ENCODE results near the gene CFAP61.

CFAP61 gene

DNA sequence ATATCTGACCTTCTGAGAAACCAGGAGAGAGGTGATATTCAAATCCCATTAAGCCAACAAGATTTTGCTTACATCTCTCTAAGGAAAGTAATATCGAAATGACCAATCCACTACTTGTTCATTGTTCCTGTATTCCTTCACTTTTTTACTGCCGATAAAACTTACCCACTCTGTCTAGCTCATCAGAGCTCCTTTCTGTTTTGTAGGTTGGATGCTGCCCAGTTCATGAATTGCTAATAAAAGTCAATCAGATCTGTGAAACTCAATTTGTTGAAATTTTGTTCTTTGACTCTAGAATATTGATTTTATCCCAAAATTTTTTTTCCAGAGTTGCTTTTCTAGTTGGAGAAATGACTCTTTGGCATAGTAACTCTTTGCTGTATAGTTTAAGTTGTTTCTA lies 166.7 kb downstream of the CFAP61 start:
- no peaks in the 10 kb centered on the region for H3K36me3 ChIP-seq (replicated peaks)
- no peak overlapping the region for H3K27ac ChIP-seq
- in situ Hi-C loops (cut with HindIII; ENCODE audit: low pct_ligation_motif_present, low sequenced_read_pairs) = no loop called here
- DNase-seq = no peak
- H3K27me3 ChIP-seq (replicated peaks) = no peaks in the 10 kb centered on the region
- TF ChIP-seq, protein P1, sequence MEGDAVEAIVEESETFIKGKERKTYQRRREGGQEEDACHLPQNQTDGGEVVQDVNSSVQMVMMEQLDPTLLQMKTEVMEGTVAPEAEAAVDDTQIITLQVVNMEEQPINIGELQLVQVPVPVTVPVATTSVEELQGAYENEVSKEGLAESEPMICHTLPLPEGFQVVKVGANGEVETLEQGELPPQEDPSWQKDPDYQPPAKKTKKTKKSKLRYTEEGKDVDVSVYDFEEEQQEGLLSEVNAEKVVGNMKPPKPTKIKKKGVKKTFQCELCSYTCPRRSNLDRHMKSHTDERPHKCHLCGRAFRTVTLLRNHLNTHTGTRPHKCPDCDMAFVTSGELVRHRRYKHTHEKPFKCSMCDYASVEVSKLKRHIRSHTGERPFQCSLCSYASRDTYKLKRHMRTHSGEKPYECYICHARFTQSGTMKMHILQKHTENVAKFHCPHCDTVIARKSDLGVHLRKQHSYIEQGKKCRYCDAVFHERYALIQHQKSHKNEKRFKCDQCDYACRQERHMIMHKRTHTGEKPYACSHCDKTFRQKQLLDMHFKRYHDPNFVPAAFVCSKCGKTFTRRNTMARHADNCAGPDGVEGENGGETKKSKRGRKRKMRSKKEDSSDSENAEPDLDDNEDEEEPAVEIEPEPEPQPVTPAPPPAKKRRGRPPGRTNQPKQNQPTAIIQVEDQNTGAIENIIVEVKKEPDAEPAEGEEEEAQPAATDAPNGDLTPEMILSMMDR (IDR thresholded peaks at IDR 0.05; ENCODE audit: low read depth, low read length, missing control alignments) = no peak
- no peak overlapping the region for H3K4me3 ChIP-seq (ENCODE audit: low read depth, low read length)

DNA sequence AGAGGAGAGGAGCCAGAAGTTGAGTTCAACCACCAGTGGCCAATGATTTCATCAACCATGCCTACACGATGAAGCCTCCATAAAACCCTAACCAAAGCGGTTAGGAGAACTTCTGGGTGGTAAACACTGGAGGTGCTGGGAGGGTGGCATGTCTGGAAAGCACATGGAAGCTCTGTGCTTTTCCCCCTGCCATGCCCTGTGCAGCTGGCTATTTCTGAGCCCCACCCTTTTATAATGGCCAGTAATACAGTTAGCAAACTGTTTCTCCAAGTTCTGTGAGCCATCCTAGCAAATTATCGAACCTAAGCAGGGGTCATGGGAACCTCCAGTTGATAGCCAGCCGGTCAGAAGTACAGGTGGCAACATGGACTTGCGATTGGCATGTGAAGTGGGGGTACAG lies 167.8 kb downstream of the CFAP61 start:
- no peaks in the 10 kb centered on the region for H3K27me3 ChIP-seq (replicated peaks)
- in situ Hi-C loops (cut with HindIII; ENCODE audit: low pct_ligation_motif_present, low sequenced_read_pairs) = no loop called here
- no peak overlapping the region for H3K27ac ChIP-seq
- TF ChIP-seq, protein P1 (IDR thresholded peaks at IDR 0.05; ENCODE audit: low read depth, low read length, missing control alignments) = no peak
- DNase-seq = no peak
- no peaks in the 10 kb centered on the region for H3K36me3 ChIP-seq (replicated peaks)
- no peak overlapping the region for H3K4me3 ChIP-seq (ENCODE audit: low read depth, low read length)

DNA sequence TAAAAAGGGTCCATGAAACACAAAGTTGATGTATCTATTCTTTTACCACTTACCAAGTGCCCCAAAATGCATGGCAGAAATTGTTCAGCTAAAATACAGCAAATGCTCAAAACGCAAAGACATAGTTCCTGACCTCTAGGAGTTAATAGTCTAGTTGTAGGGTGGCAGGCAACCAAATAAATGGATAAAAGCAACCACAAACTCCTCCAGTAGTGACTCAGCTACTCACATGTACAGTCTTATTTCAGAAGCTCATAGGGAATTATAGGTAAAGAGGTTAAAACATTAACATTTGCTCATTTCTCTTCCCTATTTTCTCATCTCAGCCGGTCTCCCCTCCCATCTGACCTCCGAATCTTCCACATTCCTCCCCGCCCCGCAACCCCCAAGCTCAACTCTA lies 171.6 kb downstream of the CFAP61 start:
- TF ChIP-seq, protein P1 (IDR thresholded peaks at IDR 0.05; ENCODE audit: low read depth, low read length, missing control alignments) = no peak
- in situ Hi-C loops (cut with HindIII; ENCODE audit: low pct_ligation_motif_present, low sequenced_read_pairs) = no loop called here
- Histone ChIP-seq H3K27me3 (replicated peaks) (no peaks in the 10 kb centered on the region), H3K4me3 (ENCODE audit: low read depth, low read length) (no peak overlapping the region), H3K36me3 (replicated peaks) (no peaks in the 10 kb centered on the region), H3K27ac (no peak overlapping the region)
- no peak for DNase-seq

GRCh38 chr20:20224806-20225205 lies 172.5 kb downstream of the CFAP61 start:
- no peaks in the 10 kb centered on the region for H3K27me3 ChIP-seq (replicated peaks)
- TF ChIP-seq, protein P1 (IDR thresholded peaks at IDR 0.05; ENCODE audit: low read depth, low read length, missing control alignments) = no peak
- no peak for DNase-seq
- H3K36me3 ChIP-seq (replicated peaks) = no peaks in the 10 kb centered on the region
- in situ Hi-C loops (cut with HindIII; ENCODE audit: low pct_ligation_motif_present, low sequenced_read_pairs) = no loop called here
- no peak overlapping the region for H3K27ac ChIP-seq
- H3K4me3 ChIP-seq (ENCODE audit: low read depth, low read length) = no peak overlapping the region

GRCh38 chr20:20225325-20226043 lies 173.2 kb downstream of the CFAP61 start:
- Histone ChIP-seq H3K4me3 (ENCODE audit: low read depth, low read length) (no peak overlapping the region), H3K36me3 (replicated peaks) (no peaks in the 10 kb centered on the region), H3K27me3 (replicated peaks) (no peaks in the 10 kb centered on the region), H3K27ac (no peak overlapping the region)
- in situ Hi-C loops (cut with HindIII; ENCODE audit: low pct_ligation_motif_present, low sequenced_read_pairs) = no loop called here
- TF ChIP-seq, protein P1 (IDR thresholded peaks at IDR 0.05; ENCODE audit: low read depth, low read length, missing control alignments) = no peak
- no peak for DNase-seq

GRCh38 chr20:20226554-20226953 lies 174.2 kb downstream of the CFAP61 start:
- no peaks in the 10 kb centered on the region for H3K27me3 ChIP-seq (replicated peaks)
- TF ChIP-seq, protein P1 (IDR thresholded peaks at IDR 0.05; ENCODE audit: low read depth, low read length, missing control alignments) = no peak
- in situ Hi-C loops (cut with HindIII; ENCODE audit: low pct_ligation_motif_present, low sequenced_read_pairs) = no loop called here

More at GRCh38 chr20:20226554-20226953, 174.2 kb downstream of the CFAP61 start:
- no peak overlapping the region for H3K27ac ChIP-seq
- H3K36me3 ChIP-seq (replicated peaks) = no peaks in the 10 kb centered on the region
- no peak for DNase-seq
- H3K4me3 ChIP-seq (ENCODE audit: low read depth, low read length) = no peak overlapping the region
